ENCODE measurements around the gene ITGB1. TPM values are rescaled to one million over a fixed set of nuclear protein-coding genes. Genes with fewer than 3 reads are reported as not detected.

Gene ITGB1
- total and polyA plus RNA-seq, 2 of the 8 experiments (the other 6 are each of a cell fraction or from before 2014, with no cell fraction given) = 82.7 to 321 TPM

DNA sequence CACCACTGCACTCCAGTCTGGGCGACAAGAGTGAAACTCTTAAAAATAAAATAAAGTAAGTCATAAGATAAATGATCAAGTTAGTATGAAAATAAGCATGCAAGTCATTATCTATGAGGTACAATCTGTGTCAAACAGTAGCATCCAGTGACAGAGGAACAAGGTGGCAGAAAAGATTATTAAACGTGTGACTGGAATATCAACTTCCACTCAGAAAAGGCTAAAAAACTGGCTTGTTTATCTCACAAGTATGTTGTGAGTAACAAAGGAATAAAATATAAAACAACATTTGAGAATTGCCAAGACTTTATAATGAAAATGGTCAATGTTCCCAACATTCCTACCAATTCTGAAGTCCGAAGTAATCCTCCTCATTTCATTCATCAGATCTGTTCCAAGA, 30.3 kb downstream of the ITGB1 start:
- DNase-seq (ENCODE audit: low read depth in 1 of 2, low spot score in 2 of 2) (no peak), FAIRE-seq (no peak)
- Histone ChIP-seq H3K4me1 (replicated peaks in 1 of 4; ENCODE audit: control insufficient read depth in 3 of 4, insufficient read depth in 4 of 4, low read length in 3 of 4) (no peaks in the 10 kb centered on the region), H3K79me1 (ENCODE audit: low read depth, low read length) (no peaks in the 10 kb centered on the region; the same call in 1 of the 2 replicates), H2BK120ac (replicated peaks; ENCODE audit: low read depth, low read length) (no peak overlapping the region), H2BK12ac (ENCODE audit: low read depth, low read length) (no peak overlapping the region), H3K14ac (ENCODE audit: insufficient read length) (no peak overlapping the region), H3K9me3 (ENCODE audit: insufficient read depth in 2 of 2, low read depth in 1 of 2, low read length in 1 of 2) (no peaks in the 10 kb centered on the region), H3K4me2 (ENCODE audit: insufficient read depth in 1 of 2, low read depth in 2 of 2, low read length in 2 of 2) (no peak overlapping the region), H3K4ac (replicated peaks; ENCODE audit: insufficient read length, low read depth, low read length) (no peak overlapping the region), H3K4me3 (ENCODE audit: extremely low read depth in 1 of 4, insufficient read depth in 2 of 4, low read depth in 3 of 4, low read length in 4 of 4) (no peak overlapping the region), H3K27ac (ENCODE audit: low read depth, low read length) (no peak overlapping the region), H3K36me3 (ENCODE audit: control insufficient read depth in 2 of 4, insufficient read depth in 4 of 4, low read length in 3 of 4) (peaks cover 17 to 78% (median 41%) of the 10 kb centered on the region in 4 experiments), H2BK15ac (ENCODE audit: low read length) (no peak overlapping the region), H3K18ac (ENCODE audit: extremely low read depth, low read length) (no peak overlapping the region), H4K20me1 (replicated peaks in 1 of 2; ENCODE audit: control insufficient read depth in 1 of 2, insufficient read depth in 2 of 2, low read length in 2 of 2) (no peaks in the 10 kb centered on the region), H4K91ac (replicated peaks; ENCODE audit: insufficient read length, low read length) (no peak overlapping the region), H4K8ac (ENCODE audit: extremely low read depth, insufficient read depth, low read length) (no peak overlapping the region), H4K5ac (ENCODE audit: insufficient read length, low read depth, low read length) (no peak overlapping the region), H3K79me2 (ENCODE audit: control insufficient read depth in 1 of 2, insufficient read depth in 2 of 2, low read length in 2 of 2) (peaks cover 0 to 19% of the 10 kb centered on the region in 2 experiments; a peak in 2 of 4 replicates), H3K27me3 (replicated peaks in 1 of 4; ENCODE audit: control insufficient read depth in 3 of 4, extremely low read depth in 1 of 4, insufficient read depth in 3 of 4, low read length in 3 of 4) (peaks cover 0 to under 1% (median 0%) of the 10 kb centered on the region in 4 experiments; a peak in 1 of 7 replicates), H3K23ac (ENCODE audit: insufficient read length) (no peak overlapping the region), H3K9ac (replicated peaks in 1 of 4; ENCODE audit: extremely low read depth in 1 of 4, low read depth in 3 of 4, low read length in 3 of 4) (no peak overlapping the region), H2AFZ (ENCODE audit: low read length) (no peak overlapping the region), H3K56ac (replicated peaks; ENCODE audit: insufficient read length, low read depth, low read length) (no peak overlapping the region), H2AK5ac (ENCODE audit: low read depth, low read length) (no peak overlapping the region), H2BK5ac (ENCODE audit: low read depth, low read length) (no peak overlapping the region), H2BK20ac (ENCODE audit: low read length) (no peak overlapping the region), H3K23me2 (ENCODE audit: low read depth, low read length) (no peaks in the 10 kb centered on the region)
- ChIA-PET CTCF (ENCODE audit: partially characterized antibody) (no interaction called here), POLR2A (ENCODE audit: partially characterized antibody) (no interaction called here)
- 92% methylated on average over 3 of the region's 3 CpGs; no CpG with 5 or more reads in 1 of the 2 experiments for WGBS, 2 experiments (ENCODE audit: extremely low coverage in 1 of 2, insufficient coverage in 1 of 2, insufficient read length in 1 of 2, insufficient replicate concordance in 2 of 2, low coverage in 1 of 2, low lambda C conversion rate in 2 of 2, missing lambda C conversion rate in 1 of 2)
- no peak for TF ChIP-seq RXRA (IDR thresholded peaks at IDR 0.05; ENCODE audit: insufficient read depth, low read depth, low read length)
- no peak for TF ChIP-seq SIX5 (IDR thresholded peaks at IDR 0.05; ENCODE audit: low read depth, low read length)
- no peak for TF ChIP-seq SIRT6 (IDR thresholded peaks at IDR 0.05; ENCODE audit: low read length)
- TF ChIP-seq SAP30 (IDR thresholded peaks at IDR 0.05; ENCODE audit: insufficient read depth, insufficient replicate concordance, low read length) = no peak
- TF ChIP-seq CBX5 (IDR thresholded peaks at IDR 0.05; ENCODE audit: low read depth, low read length) = no peak
- TF ChIP-seq ATF3 (IDR thresholded peaks at IDR 0.05; ENCODE audit: insufficient read depth, low read depth, low read length) = no peak
- TF ChIP-seq NRF1 (IDR thresholded peaks at IDR 0.05; ENCODE audit: low read depth, low read length) = no peak
- no peak for TF ChIP-seq CHD1 (IDR thresholded peaks at IDR 0.05; ENCODE audit: low read depth, low read length)
- TF ChIP-seq HDAC6 (IDR thresholded peaks at IDR 0.05; ENCODE audit: low read depth, low read length) = no peak
- TF ChIP-seq CBX8 (IDR thresholded peaks at IDR 0.05; ENCODE audit: borderline replicate concordance, low read depth, low read length) = no peak
- TF ChIP-seq CREB1 (IDR thresholded peaks at IDR 0.05) = no peak
- TF ChIP-seq, protein P1, sequence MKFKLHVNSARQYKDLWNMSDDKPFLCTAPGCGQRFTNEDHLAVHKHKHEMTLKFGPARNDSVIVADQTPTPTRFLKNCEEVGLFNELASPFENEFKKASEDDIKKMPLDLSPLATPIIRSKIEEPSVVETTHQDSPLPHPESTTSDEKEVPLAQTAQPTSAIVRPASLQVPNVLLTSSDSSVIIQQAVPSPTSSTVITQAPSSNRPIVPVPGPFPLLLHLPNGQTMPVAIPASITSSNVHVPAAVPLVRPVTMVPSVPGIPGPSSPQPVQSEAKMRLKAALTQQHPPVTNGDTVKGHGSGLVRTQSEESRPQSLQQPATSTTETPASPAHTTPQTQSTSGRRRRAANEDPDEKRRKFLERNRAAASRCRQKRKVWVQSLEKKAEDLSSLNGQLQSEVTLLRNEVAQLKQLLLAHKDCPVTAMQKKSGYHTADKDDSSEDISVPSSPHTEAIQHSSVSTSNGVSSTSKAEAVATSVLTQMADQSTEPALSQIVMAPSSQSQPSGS (IDR thresholded peaks at IDR 0.05; ENCODE audit: low read length) = no peak
- TF ChIP-seq POU5F1 (IDR thresholded peaks at IDR 0.05; ENCODE audit: low read depth, low read length) = no peak

All from H1 (cell line).